H1 (cell line): ENCODE data around the gene RHOBTB1. TPM values are rescaled to one million over a fixed set of nuclear protein-coding genes. Genes with fewer than 3 reads are reported as not detected.

Source experiments
- CTCF ChIA-PET: fragments of 300-600 bp; sonication (Branson Sonifier 250); formaldehyde crosslinking; loops from one replicate; lab custom pipeline; 2021; ENCODE audit not compliant: partially characterized antibody; lab: Charles Lee
- POLR2A ChIA-PET: fragments of 300-600 bp; sonication (Branson Sonifier 250); formaldehyde crosslinking; loops from one replicate; lab custom pipeline; 2021; ENCODE audit warnings: inconsistent platforms; ENCODE audit not compliant: partially characterized antibody; lab: Charles Lee
- DNase-seq, 2 experiments: peaks; one replicate each; pipeline versions ENCODE4 v3.0.0 to v3.0.0-alpha.2; 2010 to 2022; ENCODE audit warnings: low spot score in 2 of 2, low read depth in 1 of 2, mixed read lengths in 1 of 2
- FAIRE-seq: peaks from 2 replicates; lab custom pipeline; 2011; peaks lifted over from hg19 to GRCh38; lab: Jason Lieb, UNC
- H2AFZ ChIP-seq: 2 replicates; pipeline ENCODE4 v1.8.1; 2012; ENCODE audit warnings: low read length, inconsistent platforms
- H2AK5ac ChIP-seq: 2 replicates; pipeline ENCODE4 v1.6.1; 2013; ENCODE audit warnings: low read depth, low read length
- H2BK120ac ChIP-seq: replicated peaks from 2 replicates; pipeline ENCODE3; 2013; ENCODE audit warnings: low read depth, low read length, inconsistent platforms
- H2BK12ac ChIP-seq: 2 replicates; pipeline ENCODE4 v1.6.1; 2013; ENCODE audit warnings: low read depth, low read length
- H2BK15ac ChIP-seq: 2 replicates; pipeline ENCODE4 v1.6.1; 2013; ENCODE audit warnings: low read length
- H2BK20ac ChIP-seq: 2 replicates; pipeline ENCODE4 v1.6.1; 2013; ENCODE audit warnings: low read length
- H2BK5ac ChIP-seq: 2 replicates; pipeline ENCODE4 v1.6.1; 2013; ENCODE audit warnings: low read depth, low read length
- H3K14ac ChIP-seq: 2 replicates; pipeline ENCODE4 v1.6.1; 2013; ENCODE audit warnings: inconsistent platforms; ENCODE audit not compliant: insufficient read length
- H3K18ac ChIP-seq: 2 replicates; pipeline ENCODE4 v1.6.1; 2013; ENCODE audit warnings: low read length; ENCODE audit errors: extremely low read depth
- H3K23ac ChIP-seq: 2 replicates; pipeline ENCODE4 v1.6.1; 2013; ENCODE audit warnings: inconsistent platforms; ENCODE audit not compliant: insufficient read length
- H3K23me2 ChIP-seq: 2 replicates; pipeline ENCODE4 v1.6.1; 2013; ENCODE audit warnings: low read depth, low read length
- H3K27ac ChIP-seq: 2 replicates; pipeline ENCODE4 v1.6.1; 2011; ENCODE audit warnings: low read depth, low read length, inconsistent platforms
- H3K27me3 ChIP-seq, 4 experiments: replicated peaks in 1 of 4; 1 replicate in 1 of 4; 2 replicates in 3 of 4; pipeline versions ENCODE4 v1.6.1 to v1.8.1; 2011 to 2013; ENCODE audit warnings: low read length in 3 of 4, mild to moderate bottlenecking in 3 of 4, inconsistent platforms in 2 of 4, mixed read lengths in 2 of 4, moderate library complexity in 1 of 4; ENCODE audit not compliant: control insufficient read depth in 3 of 4, insufficient read depth in 3 of 4; ENCODE audit errors: extremely low read depth in 1 of 4
- H3K36me3 ChIP-seq, 4 experiments: 2 replicates each; pipeline versions ENCODE4 v1.6.1 to v1.8.1; 2011 to 2013; ENCODE audit warnings: mild to moderate bottlenecking in 4 of 4, low read length in 3 of 4, moderate library complexity in 2 of 4, control low read depth in 1 of 4, inconsistent platforms in 1 of 4; ENCODE audit not compliant: insufficient read depth in 4 of 4, control insufficient read depth in 2 of 4
- H3K4ac ChIP-seq: replicated peaks from 2 replicates; pipeline ENCODE3; 2013; ENCODE audit warnings: low read length, low read depth, mixed read lengths, inconsistent platforms; ENCODE audit not compliant: insufficient read length
- H3K4me1 ChIP-seq, 4 experiments: replicated peaks in 1 of 4; 1 replicate in 1 of 4; 2 replicates in 3 of 4; pipeline versions ENCODE4 v1.6.1 to v1.8.1; 2011 to 2013; ENCODE audit warnings: low read length in 3 of 4, inconsistent platforms in 2 of 4, mixed read lengths in 1 of 4; ENCODE audit not compliant: insufficient read depth in 4 of 4, control insufficient read depth in 3 of 4
- H3K4me2 ChIP-seq, 2 experiments: 2 replicates each; pipeline versions ENCODE4 v1.6.1 to v1.8.1; 2011 to 2013; ENCODE audit warnings: low read depth in 2 of 2, low read length in 2 of 2, control low read depth in 1 of 2, inconsistent platforms in 1 of 2, mild to moderate bottlenecking in 1 of 2; ENCODE audit not compliant: insufficient read depth in 1 of 2
- H3K4me3 ChIP-seq, 4 experiments: fragments of 200-600, 300-600 bp in 1 of 4; sonication (generic), shearing (Covaris generic), sonication (Bioruptor Twin) in 1 of 4; 2 replicates each; pipeline versions ENCODE4 v1.5.1 to v1.8.1; 2011 to 2016; ENCODE audit warnings: low read length in 4 of 4, low read depth in 3 of 4, control low read depth in 2 of 4, inconsistent platforms in 2 of 4, mild to moderate bottlenecking in 2 of 4, mixed read lengths in 1 of 4, moderate library complexity in 1 of 4; ENCODE audit not compliant: insufficient read depth in 2 of 4; ENCODE audit errors: extremely low read depth in 1 of 4
- H3K56ac ChIP-seq: replicated peaks from 2 replicates; pipeline ENCODE3; 2013; ENCODE audit warnings: low read depth, mild to moderate bottlenecking, mixed read lengths, low read length, inconsistent platforms; ENCODE audit not compliant: insufficient read length
- H3K79me1 ChIP-seq: 2 replicates; pipeline ENCODE4 v1.6.1; 2013; ENCODE audit warnings: low read depth, low read length, control low read depth
- H3K79me2 ChIP-seq, 2 experiments: 2 replicates each; pipeline versions ENCODE4 v1.6.1 to v1.8.1; 2012 to 2013; ENCODE audit warnings: low read length in 2 of 2, mild to moderate bottlenecking in 2 of 2, inconsistent platforms in 1 of 2; ENCODE audit not compliant: insufficient read depth in 2 of 2, control insufficient read depth in 1 of 2
- H3K9ac ChIP-seq, 4 experiments: replicated peaks in 1 of 4; 1 replicate in 1 of 4; 2 replicates in 3 of 4; pipeline versions ENCODE4 v1.6.1 to v1.8.1; 2011 to 2013; ENCODE audit warnings: low read depth in 3 of 4, low read length in 3 of 4, control low read depth in 2 of 4, mild to moderate bottlenecking in 2 of 4, moderate library complexity in 2 of 4, inconsistent platforms in 1 of 4; ENCODE audit errors: extremely low read depth in 1 of 4
- H3K9me3 ChIP-seq, 2 experiments: 2 replicates each; pipeline versions ENCODE4 v1.6.1 to v1.8.1; 2012 to 2013; ENCODE audit warnings: mild to moderate bottlenecking in 2 of 2, moderate library complexity in 2 of 2, control low read depth in 1 of 2, inconsistent platforms in 1 of 2, low read depth in 1 of 2, low read length in 1 of 2, mixed read lengths in 1 of 2; ENCODE audit not compliant: insufficient read depth in 2 of 2
- H4K20me1 ChIP-seq, 2 experiments: replicated peaks in 1 of 2; 2 replicates each; pipeline versions ENCODE3 to v1.8.1; 2011 to 2013; ENCODE audit warnings: inconsistent platforms in 2 of 2, low read length in 2 of 2, mild to moderate bottlenecking in 1 of 2; ENCODE audit not compliant: insufficient read depth in 2 of 2, control insufficient read depth in 1 of 2
- H4K5ac ChIP-seq: 2 replicates; pipeline ENCODE4 v1.6.1; 2013; ENCODE audit warnings: low read length, low read depth, mixed read lengths, inconsistent platforms; ENCODE audit not compliant: insufficient read length
- H4K8ac ChIP-seq: 2 replicates; pipeline ENCODE4 v1.8.0; 2013; ENCODE audit warnings: mild to moderate bottlenecking, moderate library complexity, low read length, inconsistent platforms; ENCODE audit not compliant: insufficient read depth; ENCODE audit errors: extremely low read depth
- H4K91ac ChIP-seq: replicated peaks from 2 replicates; pipeline ENCODE3; 2013; ENCODE audit warnings: low read length, mixed read lengths, inconsistent platforms; ENCODE audit not compliant: insufficient read length
- ATF3 ChIP-seq: IDR thresholded peaks from 2 replicates; pipeline ENCODE4 v1.6.1; 2011; ENCODE audit warnings: low read depth, mild to moderate bottlenecking, low read length; ENCODE audit not compliant: insufficient read depth
- BCL11A ChIP-seq, 2 experiments: IDR thresholded peaks; one replicate each; pipeline ENCODE4 v1.6.1; 2011; ENCODE audit warnings: low read depth in 2 of 2, low read length in 2 of 2, mild to moderate bottlenecking in 2 of 2
- GABPA ChIP-seq: IDR thresholded peaks from 2 replicates; pipeline ENCODE4 v1.6.1; 2011; ENCODE audit warnings: mild to moderate bottlenecking, low read length, moderate library complexity, borderline replicate concordance; ENCODE audit not compliant: insufficient read depth
- HDAC6 ChIP-seq: IDR thresholded peaks from one replicate; pipeline ENCODE4 v1.7.1; 2012; ENCODE audit warnings: low read depth, mild to moderate bottlenecking, inconsistent platforms, low read length, moderate library complexity
- MAFK ChIP-seq: IDR thresholded peaks from 2 replicates; pipeline ENCODE4 v1.6.1; 2012; ENCODE audit warnings: low read depth, mild to moderate bottlenecking, improper control_type of control experiment, low read length
- RBBP5 ChIP-seq: IDR thresholded peaks from 2 replicates; pipeline ENCODE4 v1.7.1; 2012; ENCODE audit warnings: low read depth, mild to moderate bottlenecking, inconsistent platforms, low read length, moderate library complexity, borderline replicate concordance
- SIN3A ChIP-seq, 2 experiments: IDR thresholded peaks in 1 of 2; conservative IDR thresholded peaks in 1 of 2; 2 replicates each; pipeline ENCODE4 v1.6.1; 2011 to 2012; ENCODE audit warnings: low read length in 2 of 2, improper control_type of control experiment in 1 of 2, low read depth in 1 of 2, mild to moderate bottlenecking in 1 of 2
- WGBS, 2 experiments: shearing (Covaris generic) in 1 of 2; methylation state at CpG; one replicate each; pipeline versions ENCODE4 v1.1.6 to v1.1.7; 2013 to 2015; ENCODE audit warnings: low lambda C conversion rate in 2 of 2, mixed read lengths in 2 of 2, inconsistent platforms in 1 of 2, low coverage in 1 of 2, missing lambda C conversion rate in 1 of 2; ENCODE audit not compliant: insufficient replicate concordance in 2 of 2, insufficient coverage in 1 of 2, insufficient read length in 1 of 2; ENCODE audit errors: extremely low coverage in 1 of 2, missing lambda C conversion rate in 1 of 2; 5-methylcytosine and 5-hydroxymethylcytosine counted together
- polyA plus RNA-seq, 7 experiments: library from polyadenylated mRNA; depleted of rRNA in 3 of 7; stranded (reverse) in 5 of 7; unstranded in 2 of 7; fragments of >200 nt in 5 of 7; fragments of 200-250 nt in 2 of 7; gene quantifications; 1 replicate in 5 of 7; 2 replicates in 1 of 7; 4 replicates in 1 of 7; pipeline versions ENCODE4 v1.2.1 to v1.2.3, GENCODE V29; 2011 to 2013; ENCODE audit warnings: missing spikeins in 2 of 7, mixed read lengths in 2 of 7
- total RNA-seq: library from RNA; stranded (reverse); fragmentation: NEBNext Ultra II Directional; extraction: Animal tissue kit (Norgen Biotek cat#: 25700); gene quantifications from 2 replicates; pipeline ENCODE4 v1.2.1, GENCODE V29; 2021

The RHOBTB1 gene
- total and polyA plus RNA-seq, 2 of the 8 experiments (the other 6 are each of a cell fraction or from before 2014, with no cell fraction given) = 6.1 to 7.4 TPM

DNA sequence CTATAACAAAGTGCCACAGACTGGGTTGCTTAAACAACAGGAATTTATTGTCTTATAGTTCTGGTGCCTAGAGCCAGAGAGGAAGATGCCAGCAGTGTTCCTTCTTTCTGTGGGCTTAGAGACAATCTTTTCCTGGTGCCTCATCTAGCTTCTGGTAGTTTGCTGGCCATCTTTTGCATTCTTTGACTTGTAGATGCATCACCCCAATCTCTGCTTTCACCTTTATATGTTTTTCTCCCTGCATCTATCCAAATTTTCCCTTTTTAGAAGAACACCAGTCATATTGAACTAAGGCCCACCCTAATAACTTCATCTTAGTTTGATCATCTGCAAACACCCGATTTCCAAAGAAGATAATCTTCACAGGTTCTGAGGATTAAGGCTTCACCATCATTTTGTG lies 98.9 kb downstream of the RHOBTB1 start:
- Histone ChIP-seq H3K56ac (no peak overlapping the region), H3K23ac (no peak overlapping the region), H3K4me2 (no peak overlapping the region), H3K79me2 (no peaks in the 10 kb centered on the region), H3K27ac (no peak overlapping the region), H3K14ac (no peak overlapping the region), H3K23me2 (no peaks in the 10 kb centered on the region), H3K9me3 (peaks cover 0 to 2% of the 10 kb centered on the region in 2 experiments; a peak in 1 of 4 replicates), H3K36me3 (no peaks in the 10 kb centered on the region), H3K4me1 (no peaks in the 10 kb centered on the region), H2AFZ (no peak overlapping the region), H4K20me1 (no peaks in the 10 kb centered on the region), H3K18ac (no peak overlapping the region), H2BK5ac (no peak overlapping the region), H2BK20ac (no peak overlapping the region), H4K91ac (no peak overlapping the region), H2BK15ac (no peak overlapping the region), H2AK5ac (no peak overlapping the region), H3K9ac (no peak overlapping the region), H3K27me3 (no peaks in the 10 kb centered on the region), H2BK120ac (no peak overlapping the region), H3K4ac (no peak overlapping the region), H2BK12ac (no peak overlapping the region), H4K8ac (no peak overlapping the region), H3K4me3 (no peak overlapping the region), H4K5ac (no peak overlapping the region), H3K79me1 (no peaks in the 10 kb centered on the region)
- no peak for FAIRE-seq
- ChIA-PET POLR2A (no interaction called here), CTCF (interaction anchor here (1.6 kb wide), 1 partner anchor 24 kb away, joined by 6 read pairs; no protein-coding TSS in a partner anchor)
- no peak for TF ChIP-seq SIN3A (conservative IDR thresholded peaks at IDR 0.05 in 1 of 2, IDR thresholded peaks at IDR 0.05 in 1 of 2; ENCODE audit: low read depth in 1 of 2, low read length in 2 of 2)
- TF ChIP-seq BCL11A (IDR thresholded peaks at IDR 0.05; ENCODE audit: low read depth in 2 of 2, low read length in 2 of 2) = no peak
- TF ChIP-seq HDAC6 = no peak
- TF ChIP-seq RBBP5 = no peak
- no peak for TF ChIP-seq ATF3
- no peak for TF ChIP-seq MAFK
- no peak for TF ChIP-seq GABPA
- WGBS, 2 experiments = 82% methylated on average over 1 of the region's 1 CpG; no CpG with 5 or more reads in 1 of the 2 experiments
- no peak for DNase-seq
